KBM-7 (cell line): ENCODE results near the gene ZNF213.
"Not testable (repeated sequence)": the region's sequence is repeated elsewhere in the genome, so short reads cannot be mapped to it uniquely, and the experiment has no call there.

Experiments
- DNase-seq: peaks from one replicate; pipeline ENCODE4 v3.0.0-alpha.2; 2015
- in situ Hi-C: fragments of 300-500 bp; cut with MboI; formaldehyde crosslinking; loops from 2 replicates; pipeline ENCODE4 v1.14.3; 2020; ENCODE audit warnings: low sequenced_read_pairs, low pct_unique_long_range_greater_than_20kb, mixed read lengths

The ZNF213 gene

GRCh38 chr16:3123986-3124886 lies 10.6 kb upstream of the ZNF213 start:
- peak; percentile 98 for DNase-seq
- in situ Hi-C loops, result no loop called here

- in situ Hi-C loops, result no loop called here
- DNase-seq, result no peak
Observed at GRCh38 chr16:3127745-3128144, 7.1 kb upstream of the ZNF213 start.

GRCh38 chr16:3129137-3130131 lies 5.4 kb upstream of the ZNF213 start:
- peak; percentile 91 for DNase-seq
- in situ Hi-C loops, result no loop called here

- in situ Hi-C loops, result no loop called here
- peak; percentile 70 for DNase-seq
Observed at GRCh38 chr16:3131755-3132377, 3.0 kb upstream of the ZNF213 start.

GRCh38 chr16:3133844-3134243 lies 985 bp upstream of the ZNF213 start:
- no peak for DNase-seq
- in situ Hi-C loops, result no loop called here

GRCh38 chr16:3135126-3135715 lies 392 bp downstream of the ZNF213 start:
- in situ Hi-C loops, result no loop called here
- DNase-seq, result peak; percentile 57

- in situ Hi-C loops, result no loop called here
- DNase-seq, result no peak
Observed at GRCh38 chr16:3137267-3137666, 2.4 kb downstream of the ZNF213 start.

- DNase-seq, result no peak
- in situ Hi-C loops, result no loop called here
Observed at GRCh38 chr16:3138342-3138741, 3.5 kb downstream of the ZNF213 start.

GRCh38 chr16:3138823-3139426 lies 4.1 kb downstream of the ZNF213 start:
- no peak for DNase-seq
- in situ Hi-C loops, result no loop called here

GRCh38 chr16:3139561-3139960 lies 4.7 kb downstream of the ZNF213 start:
- in situ Hi-C loops, DNase-seq: not testable (repeated sequence)

- DNase-seq, result no peak
- in situ Hi-C loops, result no loop called here
Observed at GRCh38 chr16:3140603-3141427, 6.0 kb downstream of the ZNF213 start.

- in situ Hi-C loops, result no loop called here
- DNase-seq, result no peak
Observed at GRCh38 chr16:3141781-3142311, 7.0 kb downstream of the ZNF213 start.

- in situ Hi-C loops, result no loop called here
Observed at GRCh38 chr16:3142327-3142726, 7.5 kb downstream of the ZNF213 start.

GRCh38 chr16:3142770-3143169 lies 7.9 kb downstream of the ZNF213 start:
- DNase-seq, result no peak
- in situ Hi-C loops, result no loop called here

More at GRCh38 chr16:3142327-3142726, 7.5 kb downstream of the ZNF213 start:
- no peak for DNase-seq

GRCh38 chr16:3143189-3143588 lies 8.4 kb downstream of the ZNF213 start:
- no peak for DNase-seq
- in situ Hi-C loops, result no loop called here

- DNase-seq, result no peak
- in situ Hi-C loops, result no loop called here
Observed at GRCh38 chr16:3143598-3144320, 8.9 kb downstream of the ZNF213 start.
